GM19463 (cell line): ENCODE data around the gene SOSTDC1.

Experiments used
- ATAC-seq: cut with Tn5 transposase; IDR thresholded peaks from one replicate; pipeline ENCODE4 v1.9.1; 2021; ENCODE audit warnings: mild to moderate bottlenecking, moderate library complexity; ENCODE audit not compliant: unreplicated experiment

Gene SOSTDC1

DNA sequence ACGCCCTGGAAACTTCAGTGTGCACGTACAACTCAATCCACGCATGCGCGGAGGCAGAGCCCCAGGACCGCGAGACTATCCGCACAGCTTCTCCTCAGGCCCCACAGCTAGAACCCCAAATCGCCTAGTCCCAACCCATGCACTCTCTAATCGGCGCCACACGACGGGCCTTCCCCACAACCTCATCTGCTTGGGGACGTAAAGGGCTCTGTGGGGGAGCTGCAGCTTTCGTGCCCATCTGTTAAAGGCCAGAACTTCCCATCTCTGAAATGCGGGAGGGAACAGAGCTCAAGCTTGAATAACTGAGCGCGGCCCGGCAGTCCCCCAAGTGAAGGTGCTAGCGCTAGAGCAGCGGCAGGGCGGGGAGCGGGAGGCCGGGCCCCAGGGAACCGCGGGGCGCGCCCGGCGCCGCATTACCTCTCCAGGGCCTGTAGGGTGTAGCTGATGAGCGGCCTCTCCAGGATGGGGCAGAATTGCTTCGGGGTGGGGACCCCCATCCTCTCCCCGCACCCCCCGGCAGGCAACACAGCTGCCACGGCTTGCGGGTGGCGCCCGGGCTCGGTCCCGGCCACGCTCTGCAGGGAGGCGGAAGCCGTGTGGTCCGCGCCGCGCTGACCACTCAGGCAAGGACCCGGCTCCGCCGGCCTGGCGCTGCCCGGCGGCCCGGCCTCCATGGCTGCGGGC lies 44.7 kb downstream of the SOSTDC1 start:
- peak; percentile 82 for ATAC-seq

DNA sequence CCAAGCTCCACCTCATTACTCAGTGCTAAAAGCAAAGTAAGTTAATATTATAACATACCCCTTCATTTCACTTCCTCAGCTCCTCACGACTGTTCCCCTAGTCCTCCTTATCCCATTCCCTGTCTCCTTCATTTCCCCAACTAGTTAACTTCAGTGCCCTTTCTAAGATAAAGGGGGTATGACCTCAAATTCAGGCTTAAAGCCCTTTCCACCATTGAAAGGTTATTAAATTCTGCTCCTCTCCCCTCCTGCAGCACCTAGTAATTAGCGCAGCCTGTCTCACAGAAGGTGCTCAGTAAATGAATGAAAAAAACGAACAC lies 45.2 kb downstream of the SOSTDC1 start:
- ATAC-seq = no peak

DNA sequence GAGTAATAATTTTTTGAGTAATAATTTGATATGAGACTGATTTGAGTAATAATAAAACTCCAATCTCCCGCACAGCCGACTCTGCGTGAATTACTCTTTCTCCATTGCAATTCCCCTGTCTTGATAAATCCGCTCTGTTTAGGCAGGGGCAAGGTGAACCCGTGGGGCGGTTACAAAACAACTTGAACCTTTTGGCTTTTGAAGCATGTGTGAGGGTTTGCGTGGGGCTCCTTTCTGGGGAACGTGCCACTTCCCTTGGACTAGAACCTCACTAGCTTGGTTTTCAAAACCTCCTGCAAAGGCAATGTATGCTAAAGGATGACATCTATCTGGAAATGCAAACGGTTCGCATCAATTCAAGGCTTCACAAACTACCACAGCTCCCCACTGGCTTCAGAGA lies 45.7 kb downstream of the SOSTDC1 start:
- no peak for ATAC-seq

DNA sequence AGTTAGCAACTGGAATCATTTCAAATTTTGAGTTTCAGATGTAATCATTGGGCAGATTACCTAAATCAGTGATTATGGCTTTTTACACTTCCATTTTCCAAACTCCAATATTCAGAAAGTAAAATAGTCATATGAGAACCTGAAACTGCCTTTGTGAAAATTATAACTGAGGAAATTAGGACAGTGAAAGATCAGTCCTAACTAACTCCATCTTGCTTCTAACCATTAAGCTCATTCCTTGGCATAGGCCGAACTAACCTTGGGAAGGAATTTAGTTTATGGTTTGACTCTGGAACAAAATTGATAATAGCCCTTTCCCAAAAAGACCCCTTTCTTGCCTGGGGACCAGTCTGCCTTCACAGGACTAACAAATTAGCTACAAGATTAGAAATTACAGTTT lies 46.4 kb downstream of the SOSTDC1 start:
- no peak for ATAC-seq

DNA sequence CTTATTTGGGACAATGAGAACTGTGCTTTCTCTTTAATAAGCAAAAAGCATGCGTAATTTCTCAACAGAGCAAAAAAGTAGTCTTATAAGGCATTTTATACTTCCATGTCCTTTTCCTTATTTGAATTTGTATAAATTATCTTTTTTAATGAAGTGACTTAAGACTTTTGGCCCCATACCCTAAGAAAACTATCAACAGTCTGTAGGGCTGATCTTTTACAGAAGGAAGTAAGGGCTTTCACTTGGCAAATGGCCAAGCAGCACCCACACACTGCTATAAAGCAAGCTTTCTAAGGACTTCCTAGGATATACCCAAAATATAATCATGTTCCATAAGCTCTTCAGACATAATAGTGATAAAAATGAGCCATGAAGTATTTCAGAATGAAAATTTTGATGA lies 47.6 kb downstream of the SOSTDC1 start:
- ATAC-seq = no peak

DNA sequence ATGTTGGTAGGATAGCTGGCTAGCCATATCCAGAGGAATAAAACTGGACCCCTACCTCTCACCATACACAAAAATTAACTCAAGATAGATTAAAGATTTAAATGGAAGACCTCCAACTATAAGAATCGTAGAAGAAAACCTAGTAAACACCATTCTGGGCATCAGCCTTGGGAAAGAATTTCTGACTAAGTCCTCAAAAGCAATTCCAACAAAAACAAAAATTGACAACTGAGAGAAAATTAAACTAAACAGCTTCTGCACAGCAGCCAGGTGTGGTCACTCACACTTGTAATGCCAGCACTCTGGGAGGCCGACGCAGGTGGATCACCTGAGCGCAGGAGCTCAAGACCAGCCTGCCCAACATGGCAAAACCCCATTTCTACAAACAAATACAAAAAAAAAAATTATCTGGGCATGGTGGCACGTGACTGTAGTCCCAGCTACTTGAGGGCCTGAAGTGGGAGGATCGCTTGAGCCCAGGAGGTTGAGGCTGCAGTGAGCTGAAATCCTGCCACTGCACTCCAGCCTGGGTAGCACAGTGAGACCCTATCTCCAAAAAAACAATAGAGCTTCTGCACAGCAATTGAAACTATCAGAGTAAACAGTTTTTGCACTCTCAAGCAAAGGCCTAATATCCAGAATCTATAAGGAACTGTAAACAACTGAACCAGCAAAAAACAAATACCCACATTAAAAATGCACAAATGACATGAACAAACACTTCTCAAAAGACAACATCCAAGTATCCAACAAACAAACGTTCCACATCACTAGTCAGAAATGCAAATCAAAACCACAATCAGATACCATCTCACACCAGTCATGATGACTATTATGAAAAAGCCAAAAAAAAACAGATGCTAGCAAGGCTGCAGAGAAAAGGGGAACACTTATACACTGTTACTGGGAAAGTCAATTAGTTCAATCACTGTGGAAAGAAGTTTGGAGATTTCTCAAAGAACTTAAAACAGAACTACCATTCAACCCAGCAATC lies 49.0 kb downstream of the SOSTDC1 start:
- ATAC-seq = no peak

DNA sequence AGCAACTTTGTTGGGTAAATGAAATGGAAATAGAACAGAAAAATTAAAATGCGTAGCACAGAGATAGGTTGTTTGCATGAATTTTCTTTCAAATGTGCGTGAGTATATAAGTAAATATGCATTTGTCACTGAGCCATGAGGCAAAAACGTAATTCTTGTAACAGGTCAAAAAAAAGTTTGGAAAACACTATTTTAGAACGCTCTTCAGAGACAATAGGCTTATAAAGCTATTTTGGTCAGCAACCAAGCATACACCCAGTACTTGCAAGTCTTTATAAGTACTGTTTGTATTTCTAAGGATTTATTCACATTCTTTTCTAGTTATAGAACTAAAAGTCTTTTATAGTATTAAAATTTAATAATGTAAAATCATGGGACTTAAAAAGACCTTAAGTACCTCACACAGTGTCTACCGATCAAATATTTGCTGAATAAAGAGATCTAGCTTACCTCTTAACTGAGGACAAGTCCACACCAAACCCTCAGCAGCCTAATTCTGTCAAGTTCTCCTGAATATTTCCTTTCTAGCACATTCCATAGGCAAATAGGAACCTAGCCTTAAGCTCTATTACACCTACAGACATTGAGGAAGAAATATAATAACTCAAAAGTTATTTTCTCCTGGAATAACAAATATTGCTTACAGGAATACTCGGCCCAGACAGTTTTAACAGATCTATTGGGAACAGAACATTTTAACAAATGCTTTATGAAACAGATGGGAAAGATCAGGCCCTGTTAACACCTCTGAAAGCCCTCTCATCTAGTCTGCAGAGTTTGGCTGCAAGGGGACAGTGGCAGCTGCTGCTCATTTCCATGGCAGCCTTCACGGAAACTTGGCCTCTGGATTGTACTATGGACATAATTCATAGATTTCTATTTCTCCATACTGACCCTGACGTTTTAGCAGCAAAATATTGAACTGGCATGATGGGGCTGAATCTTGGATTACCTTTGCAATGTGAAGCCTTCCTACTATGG lies 53.0 kb downstream of the SOSTDC1 start:
- no peak for ATAC-seq
